Astrocyte of the cerebellum (primary cell): ENCODE results near the gene TFAP2B.

Experiments used
- DNase-seq: peaks from one replicate; pipeline ENCODE4 v3.0.0-alpha.2; 2011; ENCODE audit warnings: low read depth
- H3K4me3 ChIP-seq: 2 replicates; pipeline ENCODE4 v1.5.1; 2011; ENCODE audit warnings: mild to moderate bottlenecking, low read depth, low read length, moderate library complexity
- CTCF ChIP-seq: IDR thresholded peaks from 2 replicates; pipeline ENCODE4 v1.5.1; 2012; ENCODE audit warnings: low read length, low read depth, moderate library complexity, mild to moderate bottlenecking; ENCODE audit errors: missing control alignments
- in situ Hi-C: cut with HindIII; loops from 2 replicates; pipeline ENCODE4 v1.10.0; 2017; ENCODE audit warnings: low sequenced_read_pairs

Gene TFAP2B

DNA sequence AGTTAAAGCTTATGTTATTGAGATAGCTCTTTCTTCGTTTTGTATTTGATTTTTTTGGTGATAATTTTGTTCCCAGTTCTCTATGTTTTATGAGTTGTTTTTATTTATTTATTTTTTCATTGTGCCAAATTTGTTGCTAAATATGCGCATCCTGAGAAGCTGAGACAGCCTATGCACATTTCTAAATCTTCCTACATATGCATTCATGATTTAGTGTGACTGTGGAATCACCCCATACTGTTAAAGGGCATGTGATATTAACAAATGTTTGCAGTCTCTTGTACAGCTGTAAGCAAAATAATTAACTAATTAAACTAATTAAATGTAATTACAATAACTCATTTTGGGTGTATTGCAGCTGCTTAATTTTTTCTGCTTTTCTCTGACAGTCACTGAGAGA, 10.4 kb downstream of the TFAP2B start:
- in situ Hi-C loops, result no loop called here
- H3K4me3 ChIP-seq, result no peak overlapping the region
- no peak for DNase-seq
- no peak for TF ChIP-seq CTCF

DNA sequence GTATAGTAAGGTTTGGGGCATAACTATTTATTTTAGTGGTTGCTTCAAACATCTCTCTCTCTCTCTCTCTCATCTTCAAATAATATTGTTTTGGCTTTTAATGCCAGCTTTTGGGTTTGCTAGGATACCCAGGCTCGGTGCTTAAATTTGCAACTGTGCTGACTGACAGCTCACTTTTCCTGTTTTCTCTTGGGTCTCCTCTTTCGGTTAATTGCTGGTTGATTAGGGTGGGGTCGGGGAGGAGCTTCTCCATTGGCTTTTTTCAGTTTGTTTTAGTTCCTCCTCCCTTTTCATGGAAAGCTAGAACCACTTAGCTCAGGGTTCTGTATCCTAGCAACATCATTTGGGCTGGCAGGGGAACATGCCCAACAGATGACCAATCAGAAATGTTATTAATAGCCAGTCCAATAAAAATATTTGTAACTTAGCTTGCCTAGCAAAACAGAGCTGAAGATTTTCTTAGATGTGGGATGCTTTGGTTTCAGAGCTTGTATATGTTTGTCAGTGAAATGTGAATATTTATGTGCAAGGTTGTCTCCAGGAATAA, 11.3 kb downstream of the TFAP2B start:
- in situ Hi-C loops, result no loop called here
- no peak for TF ChIP-seq CTCF
- DNase-seq, result no peak
- H3K4me3 ChIP-seq, result no peak overlapping the region

GRCh38 chr6:50831186-50831585, 12.5 kb downstream of the TFAP2B start:
- no peak for TF ChIP-seq CTCF
- no peak for DNase-seq

DNA sequence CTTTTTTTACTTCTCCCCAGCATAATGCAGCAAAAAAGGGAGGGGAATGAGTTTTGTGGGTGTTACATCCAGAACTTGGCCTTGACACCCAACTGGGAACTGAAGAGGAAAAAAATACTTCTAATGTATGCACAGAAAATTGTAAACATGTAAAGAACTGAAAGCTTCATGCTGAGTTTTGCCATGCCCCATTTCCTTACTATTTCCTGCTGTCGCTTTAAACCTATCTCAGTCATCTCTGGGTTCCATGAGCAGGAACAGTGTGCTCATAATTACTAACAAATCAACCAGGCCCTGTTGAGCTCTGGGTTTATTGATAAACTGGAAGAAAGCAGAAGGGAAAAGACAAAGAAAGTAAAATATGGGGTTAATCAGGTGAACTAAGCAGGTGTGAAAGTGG, 14.2 kb downstream of the TFAP2B start:
- no peak for DNase-seq
- in situ Hi-C loops, result no loop called here
- no peak overlapping the region for H3K4me3 ChIP-seq
- TF ChIP-seq CTCF, result no peak

More at GRCh38 chr6:50831186-50831585, 12.5 kb downstream of the TFAP2B start:
- no peak overlapping the region for H3K4me3 ChIP-seq
- in situ Hi-C loops, result no loop called here

GRCh38 chr6:50834929-50835410, 16.3 kb downstream of the TFAP2B start:
- in situ Hi-C loops, result no loop called here
- H3K4me3 ChIP-seq, result no peak overlapping the region
- TF ChIP-seq CTCF, result no peak
- no peak for DNase-seq

GRCh38 chr6:50836231-50836630, 17.6 kb downstream of the TFAP2B start:
- no peak for DNase-seq
- in situ Hi-C loops, result no loop called here
- H3K4me3 ChIP-seq, result no peak overlapping the region
- no peak for TF ChIP-seq CTCF
